B cell (primary cell): ENCODE data around the gene POMP. TPM values are rescaled to one million over a fixed set of nuclear protein-coding genes. Genes with fewer than 3 reads are reported as not detected.
"Not testable (repeated sequence)": the region's sequence is repeated elsewhere in the genome, so short reads cannot be mapped to it uniquely, and the experiment has no call there.

Experiments
- ATAC-seq: fragments of 200-7000 bp; cut with Tn5 transposase; one replicate; pipeline ENCODE4 v1.10.0; 2021; ENCODE audit warnings: low read depth, mild to moderate bottlenecking, moderate number of reproducible peaks, moderate library complexity
- CTCF ChIA-PET: fragments of 350-600 bp; sonication (Branson Sonifier 250); formaldehyde crosslinking; loops from one replicate; lab custom pipeline; 2021; ENCODE audit warnings: antibody characterized with exemption, inconsistent platforms; lab: Charles Lee
- POLR2A ChIA-PET: fragments of 350-600 bp; sonication (Branson Sonifier 250); formaldehyde crosslinking; loops from one replicate; lab custom pipeline; 2021; ENCODE audit warnings: antibody characterized with exemption; lab: Charles Lee
- DNase-seq: peaks from one replicate; pipeline ENCODE4 v3.0.0; 2013
- H2AFZ ChIP-seq: 2 replicates; pipeline ENCODE4 v1.6.1; 2012; ENCODE audit warnings: mild to moderate bottlenecking, low read depth, low read length; ENCODE audit not compliant: insufficient read depth, poor library complexity, severe bottlenecking
- H3K27ac ChIP-seq, 2 donors: 1 replicate in 1 of 2; 2 replicates in 1 of 2; pipeline ENCODE4 v1.5.1; 2012 to 2013; ENCODE audit warnings: low read length in 2 of 2, mild to moderate bottlenecking in 2 of 2, moderate library complexity in 1 of 2
- H3K27me3 ChIP-seq, 4 experiments: fragments of 200-600 bp in 1 of 4; sonication (generic) in 1 of 4; replicated peaks in 1 of 4; 1 replicate in 2 of 4; 2 replicates in 2 of 4; pipeline versions ENCODE4 v1.6.1 to v1.7.0; 2013 to 2016; ENCODE audit warnings: low read length in 3 of 4, mild to moderate bottlenecking in 2 of 4, mixed read lengths in 1 of 4, moderate library complexity in 1 of 4; ENCODE audit not compliant: insufficient read depth in 4 of 4, control insufficient read depth in 3 of 4; ENCODE audit errors: control extremely low read depth in 1 of 4
- H3K36me3 ChIP-seq, 2 experiments: replicated peaks in 1 of 2; 1 replicate in 1 of 2; 2 replicates in 1 of 2; pipeline versions ENCODE4 v1.6.1 to v1.7.1; 2013; ENCODE audit warnings: low read length in 1 of 2; ENCODE audit not compliant: insufficient read depth in 2 of 2, control insufficient read depth in 1 of 2; ENCODE audit errors: control extremely low read depth in 1 of 2, extremely low read depth in 1 of 2
- H3K4me1 ChIP-seq, 2 donors: fragments of 200-600 bp in 1 of 2; sonication (generic) in 1 of 2; 1 replicate in 1 of 2; 2 replicates in 1 of 2; pipeline versions ENCODE4 v1.5.1 to v1.6.1; 2013 to 2017; ENCODE audit warnings: low read length in 2 of 2; ENCODE audit not compliant: control insufficient read depth in 2 of 2, insufficient read depth in 2 of 2
- H3K4me2 ChIP-seq: replicated peaks from 2 replicates; pipeline ENCODE3; 2012; ENCODE audit warnings: mild to moderate bottlenecking, low read depth, low read length; ENCODE audit not compliant: poor library complexity, severe bottlenecking
- H3K4me3 ChIP-seq, 5 experiments: fragments of 200-600 bp in 1 of 5; sonication (generic) in 1 of 5; 1 replicate in 3 of 5; 2 replicates in 2 of 5; pipeline versions ENCODE4 v1.5.1 to v1.7.0; 2011 to 2016; ENCODE audit warnings: low read length in 4 of 5, mild to moderate bottlenecking in 4 of 5, low read depth in 2 of 5, control low read depth in 1 of 5, moderate library complexity in 1 of 5; ENCODE audit not compliant: insufficient read depth in 1 of 5; ENCODE audit errors: control extremely low read depth in 1 of 5, extremely low read depth in 1 of 5
- H3K79me2 ChIP-seq: fragments of 200-600 bp; sonication (generic); one replicate; pipeline ENCODE4 v1.6.0; 2016; ENCODE audit warnings: low read length; ENCODE audit not compliant: control insufficient read depth, insufficient read depth
- H3K9ac ChIP-seq: fragments of 200-600 bp; sonication (generic); 2 replicates; pipeline ENCODE4 v1.6.1; 2017; ENCODE audit warnings: mild to moderate bottlenecking, low read length, moderate library complexity
- H3K9me3 ChIP-seq, 3 donors: one replicate each; pipeline versions ENCODE4 v1.6.1 to v1.7.1; 2013; ENCODE audit warnings: low read length in 2 of 3; ENCODE audit not compliant: control insufficient read depth in 2 of 3, insufficient read depth in 1 of 3; ENCODE audit errors: control extremely low read depth in 1 of 3
- H4K20me1 ChIP-seq: 2 replicates; pipeline ENCODE4 v1.6.0; 2012; ENCODE audit warnings: mild to moderate bottlenecking, low read length; ENCODE audit not compliant: insufficient read depth, control insufficient read depth, poor library complexity, severe bottlenecking
- H3K27ac Mint-ChIP-seq: one replicate; pipeline ENCODE4 v1.8.0; 2021; ENCODE audit warnings: mixed read lengths
- H3K27me3 Mint-ChIP-seq: one replicate; pipeline ENCODE4 v1.8.0; 2021; ENCODE audit warnings: mixed read lengths
- H3K4me1 Mint-ChIP-seq: one replicate; pipeline ENCODE4 v1.8.0; 2021; ENCODE audit warnings: mixed read lengths
- H3K4me3 Mint-ChIP-seq: one replicate; pipeline ENCODE4 v1.8.0; 2021; ENCODE audit warnings: mixed read lengths
- H3K9me3 Mint-ChIP-seq: one replicate; pipeline ENCODE4 v1.8.0; 2022; ENCODE audit warnings: mixed read lengths; ENCODE audit not compliant: insufficient read depth
- CTCF ChIP-seq: fragments of 200-600 bp; IDR thresholded peaks from one replicate; pipeline ENCODE4 v1.8.0; 2022; ENCODE audit warnings: antibody characterized with exemption, mild to moderate bottlenecking
- EZH2 ChIP-seq: IDR thresholded peaks from 2 replicates; pipeline ENCODE4 v1.6.1; 2012; ENCODE audit warnings: borderline replicate concordance, low read depth, mild to moderate bottlenecking, moderate library complexity, low read length; ENCODE audit not compliant: insufficient read depth, poor library complexity, severe bottlenecking
- whole genome bisulfite sequencing: methylation state at CpG from one replicate; pipeline ENCODE4 v1.1.5; 2013; ENCODE audit warnings: missing lambda C conversion rate; ENCODE audit not compliant: insufficient coverage; 5-methylcytosine and 5-hydroxymethylcytosine counted together
- intact Hi-C: fragments of 100-400 bp; cut with micrococcal nuclease; formaldehyde crosslinking; loops from one replicate; pipeline ENCODE4 v1.10.0; 2022
- polyA plus RNA-seq: library from polyadenylated mRNA; depleted of rRNA; stranded (reverse); fragments of >200 nt; gene quantifications from 2 replicates; pipeline ENCODE4 v1.2.3, GENCODE V29; 2012
- total RNA-seq, 2 donors: library from RNA; stranded (reverse); fragments of 120-200 nt in 1 of 2; gene quantifications; 1 replicate in 1 of 2; 2 replicates in 1 of 2; pipeline versions ENCODE4 v1.2.3 to v1.2.4, GENCODE V29; 2013 to 2022

Gene POMP
- total and polyA plus RNA-seq, 2 donors (not counting 1 experiment from before 2014, with no cell fraction given) = 14.0 to 28.7 TPM

GRCh38 chr13:28679628-28680027 is 20.7 kb downstream of the POMP start:
- ChIA-PET POLR2A (no interaction called here), CTCF (interaction anchor here (1.8 to 2.7 kb wide), 2 partner anchors 117 to 355 kb away, joined by 5 to 10 read pairs; no protein-coding TSS in a partner anchor)
- intact Hi-C loops = no loop called here
- H3K9ac ChIP-seq = no peak overlapping the region
- no peak for ATAC-seq
- DNase-seq = no peak
- Mint-ChIP-seq H3K9me3 (no peaks in the 10 kb centered on the region), H3K4me3 (no peak overlapping the region), H3K4me1 (no peaks in the 10 kb centered on the region), H3K27me3 (no peaks in the 10 kb centered on the region), H3K27ac (no peak overlapping the region)
- H2AFZ ChIP-seq = no peak overlapping the region
- TF ChIP-seq EZH2 = no peak
- TF ChIP-seq CTCF = no peak
- no peaks in the 10 kb centered on the region for H3K9me3 ChIP-seq
- H3K4me1 ChIP-seq = no peaks in the 10 kb centered on the region
- no peaks in the 10 kb centered on the region for H4K20me1 ChIP-seq
- H3K4me2 ChIP-seq = no peak overlapping the region
- peaks cover 9 to 44% of the 10 kb centered on the region in 2 experiments for H3K36me3 ChIP-seq
- H3K79me2 ChIP-seq = peaks cover 2% of the 10 kb centered on the region
- no peak overlapping the region for H3K27ac ChIP-seq
- H3K4me3 ChIP-seq = no peak overlapping the region
- no peaks in the 10 kb centered on the region for H3K27me3 ChIP-seq
- no CpG with 5 or more reads among the region's 1 CpG for WGBS

- peaks cover 8 to 35% of the 10 kb centered on the region in 2 experiments for H3K36me3 ChIP-seq
- TF ChIP-seq CTCF = no peak
- TF ChIP-seq EZH2 = no peak
- no CpG with 5 or more reads among the region's 2 CpGs for WGBS
- no peaks in the 10 kb centered on the region for H3K4me1 ChIP-seq
- no peak overlapping the region for H3K27ac Mint-ChIP-seq
- no peaks in the 10 kb centered on the region for H3K27me3 Mint-ChIP-seq
- no peaks in the 10 kb centered on the region for H3K27me3 ChIP-seq
- H3K4me3 Mint-ChIP-seq = no peak overlapping the region
- H3K9ac ChIP-seq = no peak overlapping the region
- H3K4me1 Mint-ChIP-seq = no peaks in the 10 kb centered on the region
- H3K79me2 ChIP-seq = no peaks in the 10 kb centered on the region
- ChIA-PET CTCF (interaction anchor here (0.7 to 2.7 kb wide), 3 partner anchors 19 to 356 kb away, joined by 3 to 10 read pairs (median 5); no protein-coding TSS in a partner anchor), POLR2A (no interaction called here)
- ATAC-seq = no peak
- no peaks in the 10 kb centered on the region for H3K9me3 ChIP-seq
- H2AFZ ChIP-seq = no peak overlapping the region
- no peaks in the 10 kb centered on the region for H4K20me1 ChIP-seq
- no peak overlapping the region for H3K4me2 ChIP-seq
- no peak overlapping the region for H3K4me3 ChIP-seq
- no peak overlapping the region for H3K27ac ChIP-seq
- no peak for DNase-seq
- intact Hi-C loops = no loop called here
- no peaks in the 10 kb centered on the region for H3K9me3 Mint-ChIP-seq
Measured at GRCh38 chr13:28680541-28680940, 21.6 kb downstream of the POMP start.

GRCh38 chr13:28683169-28683568 is 24.2 kb downstream of the POMP start:
- WGBS = 93% methylated on average over 6 of the region's 8 CpGs
- POLR2A ChIA-PET, H3K4me1 Mint-ChIP-seq: not testable (repeated sequence)

More at GRCh38 chr13:28683169-28683568, 24.2 kb downstream of the POMP start:
- H3K9me3 ChIP-seq, H3K4me1 ChIP-seq, CTCF ChIA-PET, H3K9ac ChIP-seq, H3K27me3 Mint-ChIP-seq, H3K27me3 ChIP-seq, H3K4me3 ChIP-seq, H3K4me2 ChIP-seq, H3K27ac ChIP-seq, H3K4me3 Mint-ChIP-seq, H2AFZ ChIP-seq, intact Hi-C loops, H4K20me1 ChIP-seq, H3K27ac Mint-ChIP-seq, H3K79me2 ChIP-seq, ATAC-seq, DNase-seq, H3K9me3 Mint-ChIP-seq: not testable (repeated sequence)
- peaks cover 3 to 13% of the 10 kb centered on the region in 2 experiments for H3K36me3 ChIP-seq
